Activated T-cell treated with anti-CD3 and anti-CD28 coated beads, Interleukin-2, amount 50 U/mL, for 4 hours (primary cell): Measurements from ENCODE around the gene MPG. TPM values are rescaled to one million over a fixed set of nuclear protein-coding genes. Genes with fewer than 3 reads are reported as not detected.

Source experiments
- ATAC-seq, 2 donors: fragments of 200-7000 bp; cut with Tn5 transposase; one replicate each; pipeline ENCODE4 v1.10.0; 2021
- DNase-seq: peaks from one replicate; pipeline ENCODE4 v3.0.0-alpha.2; 2020
- H3K27me3 Mint-ChIP-seq: one replicate; pipeline ENCODE4 v1.8.0; 2021; ENCODE audit warnings: low read depth, mixed read lengths
- H3K36me3 Mint-ChIP-seq: one replicate; pipeline ENCODE4 v1.8.0; 2022; ENCODE audit warnings: mixed read lengths; ENCODE audit not compliant: insufficient read depth
- H3K4me1 Mint-ChIP-seq: one replicate; pipeline ENCODE4 v1.8.0; 2021; ENCODE audit warnings: low read depth, mixed read lengths
- H3K4me3 Mint-ChIP-seq: one replicate; pipeline ENCODE4 v1.8.0; 2021; ENCODE audit warnings: mild to moderate bottlenecking, moderate library complexity, mixed read lengths
- H3K9me3 Mint-ChIP-seq: one replicate; pipeline ENCODE4 v1.8.0; 2021; ENCODE audit warnings: mixed read lengths
- total RNA-seq, 3 donors: library from RNA; stranded (reverse); gene quantifications; one replicate each; pipeline ENCODE4 v1.2.1, GENCODE V29; 2021

MPG gene
- total RNA-seq, 3 donors from 2014 or later = 32.7 to 39.8 (median 37.3) TPM

- Mint-ChIP-seq H3K4me1 (peaks cover 30% of the 10 kb centered on the region), H3K27me3 (peaks cover 9% of the 10 kb centered on the region), H3K4me3 (peak overlapping the region; percentile 86), H3K36me3 (peaks cover under 1% of the 10 kb centered on the region), H3K9me3 (no peaks in the 10 kb centered on the region)
- DNase-seq (no peak), ATAC-seq (peak; percentile 25 to 26)
Observed at GRCh38 chr16:78444-79150, 572 bp downstream of the MPG start.

- Mint-ChIP-seq H3K4me3 (peak overlapping the region; percentile 86), H3K36me3 (peaks cover 5% of the 10 kb centered on the region), H3K9me3 (no peaks in the 10 kb centered on the region), H3K4me1 (peaks cover 38% of the 10 kb centered on the region), H3K27me3 (peaks cover 5% of the 10 kb centered on the region)
- DNase-seq = no peak
- ATAC-seq = no peak
Observed at GRCh38 chr16:79151-80054, 1.4 kb downstream of the MPG start.

GRCh38 chr16:83060-83603 is 5.1 kb downstream of the MPG start:
- peaks cover 32% of the 10 kb centered on the region for H3K4me1 Mint-ChIP-seq
- H3K27me3 Mint-ChIP-seq = no peaks in the 10 kb centered on the region
- ATAC-seq (no peak), DNase-seq (no peak)
- H3K36me3 Mint-ChIP-seq = peaks cover 9% of the 10 kb centered on the region
- H3K4me3 Mint-ChIP-seq = no peak overlapping the region
- H3K9me3 Mint-ChIP-seq = no peaks in the 10 kb centered on the region

- DNase-seq (no peak), ATAC-seq (peak; percentile 32 to 35)
- H3K4me3 Mint-ChIP-seq = no peak overlapping the region
- no peaks in the 10 kb centered on the region for H3K27me3 Mint-ChIP-seq
- H3K4me1 Mint-ChIP-seq = peaks cover 27% of the 10 kb centered on the region
- peaks cover 11% of the 10 kb centered on the region for H3K36me3 Mint-ChIP-seq
- H3K9me3 Mint-ChIP-seq = no peaks in the 10 kb centered on the region
Observed at GRCh38 chr16:83781-84615, 6.0 kb downstream of the MPG start.

DNA sequence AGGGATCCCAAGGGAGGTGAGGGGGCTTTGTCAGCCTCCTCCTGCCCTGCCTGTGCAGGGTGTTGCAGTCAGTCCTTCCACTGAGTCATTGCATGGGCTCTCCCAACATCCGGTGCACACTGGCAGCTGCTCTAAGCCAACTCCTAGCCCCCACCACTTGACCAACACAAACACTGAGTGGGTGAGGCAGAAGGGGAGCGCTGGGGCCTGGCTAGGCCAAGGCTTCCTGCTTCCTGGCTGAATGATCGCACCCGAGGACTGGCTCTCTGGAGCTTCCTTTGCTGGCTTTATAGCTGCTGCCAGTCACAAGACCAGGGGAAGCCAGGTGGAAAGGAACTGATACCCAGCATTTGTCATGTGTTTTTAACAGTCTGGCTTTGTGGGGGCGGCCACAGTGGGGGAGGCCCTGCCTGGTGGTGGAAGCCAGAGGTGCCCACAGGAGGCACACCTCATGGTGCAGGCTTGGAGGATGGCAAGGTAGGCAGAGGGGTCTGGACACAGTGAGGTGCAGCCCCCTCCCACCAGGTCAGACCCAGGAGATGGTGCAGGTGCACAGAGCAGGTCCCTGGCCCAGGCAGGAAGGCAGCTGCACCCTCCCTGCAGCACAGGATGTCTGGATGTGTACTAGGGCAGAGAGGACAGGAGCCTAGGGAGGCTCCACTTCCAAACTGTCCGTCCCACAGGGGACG is 6.8 kb downstream of the MPG start:
- H3K36me3 Mint-ChIP-seq = peaks cover 11% of the 10 kb centered on the region
- H3K4me1 Mint-ChIP-seq = peaks cover 26% of the 10 kb centered on the region
- H3K4me3 Mint-ChIP-seq = peak overlapping the region; percentile 19

GRCh38 chr16:85407-85782 is 7.4 kb downstream of the MPG start:
- H3K36me3 Mint-ChIP-seq = peaks cover 12% of the 10 kb centered on the region
- no peaks in the 10 kb centered on the region for H3K9me3 Mint-ChIP-seq
- H3K4me1 Mint-ChIP-seq = peaks cover 26% of the 10 kb centered on the region
- H3K27me3 Mint-ChIP-seq = no peaks in the 10 kb centered on the region
- ATAC-seq = no peak
- H3K4me3 Mint-ChIP-seq = no peak overlapping the region
- DNase-seq = no peak

More for the DNA sequence above, 6.8 kb downstream of the MPG start:
- no peaks in the 10 kb centered on the region for H3K9me3 Mint-ChIP-seq
- DNase-seq = peak; percentile 21
- ATAC-seq = peak; percentile 85 to 86
- H3K27me3 Mint-ChIP-seq = no peaks in the 10 kb centered on the region

DNA sequence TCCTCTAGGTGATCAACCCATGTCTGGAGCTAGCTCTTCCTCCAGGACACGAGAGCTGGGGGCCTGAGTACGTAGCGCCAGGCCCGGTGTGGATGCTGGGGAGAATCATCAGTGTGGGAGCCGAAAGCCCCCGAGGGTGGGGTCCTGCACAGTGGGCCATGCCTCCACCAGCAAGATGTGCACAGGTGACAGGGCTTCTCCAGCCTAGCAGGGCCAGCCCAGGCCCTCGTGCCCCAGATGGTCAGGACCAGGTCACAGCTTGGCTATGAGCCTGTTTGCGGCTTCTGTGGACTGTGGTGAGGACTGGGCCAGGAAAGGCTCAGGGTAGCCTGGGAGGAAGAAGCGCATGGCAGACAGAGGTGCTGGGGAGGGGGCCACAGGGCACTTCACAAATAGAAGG is 7.8 kb downstream of the MPG start:
- H3K4me1 Mint-ChIP-seq = peaks cover 26% of the 10 kb centered on the region
- H3K9me3 Mint-ChIP-seq = no peaks in the 10 kb centered on the region
- H3K4me3 Mint-ChIP-seq = no peak overlapping the region
- ATAC-seq = no peak
- H3K27me3 Mint-ChIP-seq = no peaks in the 10 kb centered on the region
- no peak for DNase-seq
- H3K36me3 Mint-ChIP-seq = peaks cover 15% of the 10 kb centered on the region

- Mint-ChIP-seq H3K27me3 (no peaks in the 10 kb centered on the region), H3K4me3 (no peak overlapping the region), H3K4me1 (peaks cover 26% of the 10 kb centered on the region), H3K36me3 (peaks cover 15% of the 10 kb centered on the region), H3K9me3 (no peaks in the 10 kb centered on the region)
- DNase-seq (no peak), ATAC-seq (no peak)
Observed at GRCh38 chr16:86483-86952, 8.5 kb downstream of the MPG start.

GRCh38 chr16:88613-89012 is 10.6 kb downstream of the MPG start:
- DNase-seq (no peak), ATAC-seq (no peak)
- Mint-ChIP-seq H3K4me1 (peaks cover 16% of the 10 kb centered on the region), H3K9me3 (no peaks in the 10 kb centered on the region), H3K4me3 (no peak overlapping the region), H3K27me3 (no peaks in the 10 kb centered on the region), H3K36me3 (peaks cover 15% of the 10 kb centered on the region)

- Mint-ChIP-seq H3K9me3 (no peaks in the 10 kb centered on the region), H3K4me3 (no peak overlapping the region), H3K36me3 (peaks cover 12% of the 10 kb centered on the region), H3K27me3 (no peaks in the 10 kb centered on the region), H3K4me1 (peaks cover 6% of the 10 kb centered on the region)
- ATAC-seq (no peak), DNase-seq (no peak)
Observed at GRCh38 chr16:89391-90302, 11.6 kb downstream of the MPG start.

DNA sequence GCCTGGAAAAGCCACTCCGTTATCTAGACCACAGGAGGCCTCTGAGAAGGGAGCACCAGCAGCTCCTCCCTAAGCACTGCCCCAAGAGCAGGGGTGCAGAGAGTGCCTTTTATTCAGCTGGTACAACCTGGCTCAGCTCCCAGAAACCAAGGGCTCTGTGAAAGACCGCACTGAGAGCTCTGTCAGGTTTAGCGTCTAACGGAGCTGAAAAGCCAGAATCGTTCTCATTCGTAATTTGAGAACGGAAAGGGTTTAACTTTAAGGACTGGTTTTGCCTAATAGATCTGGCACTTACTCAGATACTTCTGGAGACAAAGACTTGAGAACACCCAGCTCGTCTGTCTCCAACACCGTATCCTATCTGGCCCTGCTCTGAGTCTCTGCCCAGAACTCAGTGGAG is 13.5 kb downstream of the MPG start:
- ATAC-seq (no peak), DNase-seq (no peak)
- H3K36me3 Mint-ChIP-seq = peaks cover 12% of the 10 kb centered on the region
- no peaks in the 10 kb centered on the region for H3K4me1 Mint-ChIP-seq
- H3K27me3 Mint-ChIP-seq = no peaks in the 10 kb centered on the region
- no peaks in the 10 kb centered on the region for H3K9me3 Mint-ChIP-seq
- H3K4me3 Mint-ChIP-seq = no peak overlapping the region

DNA sequence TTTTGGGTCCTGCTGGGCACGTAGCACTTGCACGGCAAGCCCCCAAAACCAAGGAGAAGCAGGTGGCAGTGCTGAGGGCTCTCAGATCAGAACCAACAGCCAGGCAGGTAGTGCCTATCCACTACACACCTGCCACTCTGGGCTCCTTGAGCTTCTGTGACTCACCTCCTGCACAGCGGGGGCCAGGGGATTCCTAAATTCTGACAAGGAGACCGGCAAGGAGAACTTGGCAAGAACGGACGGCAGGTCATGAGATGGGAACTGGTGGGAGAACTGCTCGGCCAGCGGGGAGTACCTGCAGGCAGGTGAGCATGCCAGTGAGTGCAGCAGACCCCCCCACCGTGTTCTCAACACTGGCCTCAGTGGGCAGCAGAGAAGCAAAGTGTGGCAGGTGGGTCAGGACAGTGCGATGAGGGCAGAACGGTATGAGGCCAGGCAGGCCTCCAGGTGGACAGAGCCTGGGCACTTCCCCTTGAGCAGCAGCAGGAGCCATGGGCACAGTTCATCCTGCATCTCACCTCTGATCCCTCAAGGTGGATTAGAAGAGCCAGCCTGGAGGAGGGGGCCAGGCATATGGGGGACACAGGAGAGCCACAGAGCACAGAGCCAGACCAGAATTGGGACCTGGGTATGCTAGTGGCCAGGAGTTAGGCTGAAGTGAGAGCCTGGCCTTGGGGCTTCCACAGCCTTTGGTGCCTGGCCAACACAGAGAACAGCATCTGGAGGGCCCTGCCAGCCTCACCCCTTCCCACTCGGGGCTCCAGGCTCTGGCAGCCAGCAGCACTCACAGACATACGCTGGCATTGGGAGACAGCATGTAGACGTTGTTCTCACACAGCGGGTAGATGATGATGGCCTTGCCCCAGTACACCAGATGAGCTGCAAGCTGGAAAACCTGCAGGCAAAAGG is 14.7 kb downstream of the MPG start:
- Mint-ChIP-seq H3K9me3 (no peaks in the 10 kb centered on the region), H3K4me1 (peaks cover 3% of the 10 kb centered on the region), H3K4me3 (no peak overlapping the region), H3K27me3 (no peaks in the 10 kb centered on the region), H3K36me3 (peaks cover 12% of the 10 kb centered on the region)
- ATAC-seq (no peak), DNase-seq (no peak)
